Activated T-cell treated with anti-CD3 and anti-CD28 coated beads, Interleukin-2, amount 50 U/mL, for 4 hours (primary cell): ENCODE results near the gene CENPM. TPM values are rescaled to one million over a fixed set of nuclear protein-coding genes. Genes with fewer than 3 reads are reported as not detected.

Experiments used
- ATAC-seq, 2 donors: fragments of 200-7000 bp; cut with Tn5 transposase; one replicate each; pipeline ENCODE4 v1.10.0; 2021
- DNase-seq: peaks from one replicate; pipeline ENCODE4 v3.0.0-alpha.2; 2020
- H3K27me3 Mint-ChIP-seq: one replicate; pipeline ENCODE4 v1.8.0; 2021; ENCODE audit warnings: low read depth, mixed read lengths
- H3K36me3 Mint-ChIP-seq: one replicate; pipeline ENCODE4 v1.8.0; 2022; ENCODE audit warnings: mixed read lengths; ENCODE audit not compliant: insufficient read depth
- H3K4me1 Mint-ChIP-seq: one replicate; pipeline ENCODE4 v1.8.0; 2021; ENCODE audit warnings: low read depth, mixed read lengths
- H3K4me3 Mint-ChIP-seq: one replicate; pipeline ENCODE4 v1.8.0; 2021; ENCODE audit warnings: mild to moderate bottlenecking, moderate library complexity, mixed read lengths
- H3K9me3 Mint-ChIP-seq: one replicate; pipeline ENCODE4 v1.8.0; 2021; ENCODE audit warnings: mixed read lengths
- total RNA-seq, 3 donors: library from RNA; stranded (reverse); gene quantifications; one replicate each; pipeline ENCODE4 v1.2.1, GENCODE V29; 2021

Gene CENPM
- total RNA-seq, 3 donors from 2014 or later = 40.7 to 52.2 (median 48.5) TPM

DNA sequence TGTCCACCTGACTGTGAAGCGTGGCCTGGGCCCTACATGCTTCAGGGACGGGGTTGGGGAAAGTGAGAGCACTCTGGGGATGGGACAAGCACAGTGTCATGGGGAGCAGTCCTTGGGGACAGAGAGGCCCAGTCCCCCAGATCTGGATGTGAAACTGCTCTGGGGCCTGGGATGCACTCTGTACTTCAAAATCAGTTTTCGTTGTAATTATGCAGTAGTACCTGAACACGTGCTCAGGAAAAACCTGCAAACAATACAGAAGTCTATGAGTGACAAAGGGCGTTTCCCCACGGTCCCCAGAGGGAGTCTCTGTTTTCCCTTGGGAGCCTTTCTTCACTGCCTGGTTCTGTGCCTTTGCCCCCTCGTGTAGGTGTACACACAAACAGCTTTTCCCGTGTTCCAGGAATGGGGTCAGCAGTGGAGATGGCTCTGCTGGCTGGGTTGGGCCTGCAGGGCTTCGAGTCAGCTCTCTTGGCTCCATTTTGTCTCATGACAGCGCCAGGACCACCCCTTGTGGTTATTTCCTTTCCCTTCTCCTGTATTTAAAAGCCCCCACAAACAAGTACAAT, 15.2 kb downstream of the CENPM start:
- Mint-ChIP-seq H3K9me3 (no peaks in the 10 kb centered on the region), H3K36me3 (no peaks in the 10 kb centered on the region), H3K4me1 (peaks cover 27% of the 10 kb centered on the region), H3K4me3 (no peak overlapping the region), H3K27me3 (no peaks in the 10 kb centered on the region)
- ATAC-seq = no peak
- DNase-seq = no peak

DNA sequence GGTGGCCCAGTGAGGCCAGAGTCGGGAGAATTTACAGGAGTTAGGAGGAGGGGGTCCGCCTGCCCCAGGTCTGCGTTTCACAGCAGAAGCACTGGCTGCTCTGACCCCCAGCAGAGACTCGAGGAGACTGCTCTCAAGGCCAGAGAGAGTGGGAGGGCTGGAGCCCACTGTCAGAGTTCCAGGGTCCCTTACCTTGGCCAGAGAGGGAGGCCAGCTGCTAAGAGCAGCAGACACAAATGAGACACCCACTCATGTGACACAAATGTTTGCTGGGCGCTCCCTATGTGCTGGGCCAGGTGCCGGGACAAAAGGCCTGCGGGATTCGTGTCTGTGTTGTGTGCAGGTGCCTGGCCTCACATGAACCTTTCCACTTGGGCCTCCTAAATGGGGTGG, 17.5 kb downstream of the CENPM start:
- H3K4me1 Mint-ChIP-seq = peaks cover 27% of the 10 kb centered on the region
- DNase-seq = no peak

DNA sequence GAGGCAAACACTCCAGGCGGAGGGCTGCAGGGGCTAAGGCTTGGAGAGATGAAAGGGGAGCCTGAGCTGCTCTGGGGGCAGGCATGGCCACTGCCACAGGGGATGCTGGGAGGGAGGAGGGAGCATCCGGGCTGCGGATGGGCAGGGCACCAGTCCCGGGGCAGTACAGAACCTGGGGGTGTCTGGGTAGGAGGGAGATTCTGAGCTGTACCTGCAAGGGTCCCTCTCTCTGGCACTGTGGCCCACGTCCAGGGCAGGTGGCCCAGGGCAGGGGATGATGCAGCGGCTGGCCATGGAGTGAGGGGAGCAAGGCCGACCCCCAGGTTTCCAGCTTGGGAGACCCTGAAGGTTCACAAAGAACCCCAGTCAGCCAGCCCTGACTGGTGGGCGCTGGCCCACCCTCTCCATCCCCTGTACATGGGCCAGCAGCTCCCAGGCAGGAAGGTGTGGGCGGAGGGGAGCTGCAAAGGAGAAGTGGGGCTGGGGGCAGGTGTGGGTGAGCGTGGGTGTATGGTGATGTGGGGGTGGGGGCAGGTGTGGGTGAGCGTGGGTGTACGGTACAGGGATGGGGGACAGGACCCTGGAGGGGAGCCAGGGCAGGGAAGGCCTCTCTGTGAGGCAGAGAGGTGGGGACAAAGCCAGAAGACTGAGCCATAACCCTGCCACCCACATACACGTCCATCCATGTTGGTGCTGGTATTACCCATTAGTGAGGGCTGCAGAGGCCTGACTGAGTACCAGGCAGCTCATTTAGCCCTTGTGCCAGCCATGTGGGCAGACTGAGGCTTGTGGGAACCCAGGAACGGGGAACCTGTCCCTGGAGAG, 18.1 kb downstream of the CENPM start:
- peaks cover 4% of the 10 kb centered on the region for H3K27me3 Mint-ChIP-seq
- H3K9me3 Mint-ChIP-seq = no peaks in the 10 kb centered on the region
- ATAC-seq = no peak
- peaks cover 2% of the 10 kb centered on the region for H3K36me3 Mint-ChIP-seq
- H3K4me1 Mint-ChIP-seq = peaks cover 27% of the 10 kb centered on the region
- DNase-seq = no peak
- H3K4me3 Mint-ChIP-seq = no peak overlapping the region

More for the DNA sequence above, 17.5 kb downstream of the CENPM start:
- Mint-ChIP-seq H3K4me3 (no peak overlapping the region), H3K36me3 (peaks cover 2% of the 10 kb centered on the region), H3K9me3 (no peaks in the 10 kb centered on the region), H3K27me3 (peaks cover 4% of the 10 kb centered on the region)
- ATAC-seq = no peak

DNA sequence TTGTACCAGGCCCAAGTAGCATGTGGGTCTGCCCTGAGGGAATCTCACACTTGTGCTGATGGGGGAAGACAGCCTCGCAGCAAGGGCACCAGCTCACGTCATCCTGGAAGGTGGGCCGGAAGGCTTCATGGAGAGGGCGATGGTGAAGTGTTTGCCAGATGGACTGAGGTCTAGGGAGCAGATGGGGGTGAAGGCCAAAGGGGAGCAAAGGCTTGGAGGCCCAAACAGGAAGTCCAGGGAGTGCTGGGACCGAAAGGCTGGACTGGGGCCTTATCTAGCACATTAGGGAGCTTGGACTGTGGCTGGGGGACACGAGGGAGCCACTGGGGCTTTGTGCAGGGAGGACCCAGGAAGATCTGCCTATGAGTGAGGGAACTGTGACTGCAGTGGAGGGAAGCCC, 19.1 kb downstream of the CENPM start:
- Mint-ChIP-seq H3K9me3 (no peaks in the 10 kb centered on the region), H3K4me1 (peaks cover 27% of the 10 kb centered on the region), H3K4me3 (peak overlapping the region; percentile 74), H3K36me3 (peaks cover 2% of the 10 kb centered on the region), H3K27me3 (peaks cover 4% of the 10 kb centered on the region)
- no peak for ATAC-seq
- DNase-seq = no peak

DNA sequence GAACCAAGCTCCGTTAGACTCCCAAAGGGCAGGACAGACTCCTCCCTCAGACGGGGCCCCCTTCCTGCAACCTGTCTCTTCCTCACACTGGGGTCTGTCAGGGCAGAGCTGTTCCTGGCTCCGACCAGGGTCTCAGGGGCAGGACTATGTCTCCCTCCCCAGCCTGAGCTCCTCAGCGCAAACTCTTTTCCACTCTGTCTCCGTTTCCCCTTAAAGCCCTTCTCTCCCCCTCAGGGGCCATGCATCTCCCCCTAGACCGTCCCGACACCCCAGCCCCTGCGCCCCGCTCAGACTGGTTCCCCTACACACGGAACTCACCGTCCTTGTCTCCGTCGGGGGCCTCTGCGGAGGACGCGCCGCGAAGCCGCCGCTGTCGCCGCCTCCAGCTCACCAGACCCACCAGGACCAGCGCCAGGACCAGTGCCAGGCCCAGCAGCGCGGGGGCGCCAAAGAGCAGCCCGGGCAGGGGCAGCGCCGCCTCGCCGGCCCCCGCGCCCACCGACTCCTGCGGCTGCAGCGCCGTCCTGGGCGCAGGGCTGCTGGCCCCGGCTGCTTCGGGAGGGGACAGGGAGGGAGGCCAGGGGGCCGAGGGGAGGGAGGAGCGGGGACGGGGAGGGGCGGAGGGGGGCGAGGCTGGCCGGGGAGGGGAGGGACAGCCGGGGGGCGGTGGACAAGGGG, 21.0 kb downstream of the CENPM start:
- no peaks in the 10 kb centered on the region for H3K9me3 Mint-ChIP-seq
- peaks cover 2% of the 10 kb centered on the region for H3K36me3 Mint-ChIP-seq
- H3K27me3 Mint-ChIP-seq = peaks cover 4% of the 10 kb centered on the region
- DNase-seq = peak; percentile 76
- H3K4me1 Mint-ChIP-seq = peaks cover 24% of the 10 kb centered on the region
- peak; percentile 86 to 90 for ATAC-seq
- H3K4me3 Mint-ChIP-seq = peak overlapping the region; percentile 82

DNA sequence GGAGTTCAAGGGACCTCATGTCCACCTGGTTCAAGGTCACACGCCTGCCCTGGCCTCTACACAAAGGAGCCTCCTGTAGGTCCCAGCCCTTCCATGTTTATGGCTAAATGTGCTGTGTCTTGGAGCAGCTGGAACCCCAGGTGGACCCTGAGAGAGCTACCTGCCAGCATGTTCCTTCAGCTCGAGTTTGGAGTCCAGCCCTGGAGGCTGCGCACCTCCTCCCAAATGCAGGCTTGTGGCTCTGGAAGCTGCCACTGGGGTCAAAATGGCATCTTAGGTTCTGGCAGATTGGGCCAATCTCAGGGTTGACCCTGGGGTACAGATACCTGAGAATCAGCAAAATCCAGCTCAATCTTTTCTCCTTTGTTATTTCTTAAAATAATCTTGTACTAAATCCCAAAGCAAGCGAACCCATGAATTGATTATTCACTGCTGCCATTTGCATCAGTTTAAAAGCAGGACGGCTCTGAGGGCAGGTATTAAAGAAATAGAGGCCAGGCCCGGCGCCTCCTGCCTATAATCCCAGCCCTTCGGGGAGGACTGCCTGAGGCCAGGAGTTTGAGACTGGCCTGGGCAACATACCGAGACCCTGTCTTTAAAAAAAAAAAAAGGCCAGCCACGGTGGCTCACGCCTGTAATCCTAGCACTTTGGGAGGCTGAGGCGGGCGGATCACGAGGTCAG, 23.2 kb downstream of the CENPM start:
- Mint-ChIP-seq H3K9me3 (no peaks in the 10 kb centered on the region), H3K36me3 (peaks cover 2% of the 10 kb centered on the region), H3K4me3 (no peak overlapping the region), H3K27me3 (peaks cover 4% of the 10 kb centered on the region), H3K4me1 (peaks cover 28% of the 10 kb centered on the region)
- no peak for DNase-seq
- ATAC-seq = no peak

DNA sequence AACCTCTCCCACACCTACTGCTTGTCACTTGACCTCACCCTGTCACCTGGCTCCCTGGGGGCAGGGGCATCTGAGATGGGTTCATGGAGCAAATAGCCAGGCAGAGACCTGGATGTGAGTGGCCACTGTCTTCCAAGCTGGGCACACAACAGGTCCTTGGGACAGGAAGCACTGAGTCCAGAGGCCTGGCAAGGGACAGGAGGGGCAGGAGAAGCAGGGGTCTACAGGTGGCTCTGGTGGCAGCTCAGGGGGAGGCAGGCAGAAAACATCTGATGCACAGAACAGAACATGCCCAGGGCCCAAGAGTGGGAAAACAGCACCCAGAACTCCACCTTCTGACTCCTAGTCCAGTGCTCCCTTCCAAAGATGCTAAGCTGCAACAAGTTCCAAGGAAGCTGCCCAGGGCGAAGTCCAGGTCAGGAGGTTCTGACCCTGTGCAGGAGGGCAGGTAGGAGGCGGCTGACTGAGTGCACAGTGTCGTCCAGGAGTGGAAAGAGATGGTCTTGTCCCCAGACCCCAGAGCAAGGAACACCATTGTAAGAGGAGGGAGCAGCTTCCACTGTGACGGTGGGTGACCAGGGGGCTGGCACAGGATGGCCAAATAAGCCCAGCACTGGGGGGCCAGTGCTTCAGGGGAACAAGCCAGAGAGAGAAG, 23.9 kb downstream of the CENPM start:
- Mint-ChIP-seq H3K27me3 (peaks cover 4% of the 10 kb centered on the region), H3K4me3 (no peak overlapping the region), H3K9me3 (no peaks in the 10 kb centered on the region), H3K36me3 (peaks cover 2% of the 10 kb centered on the region), H3K4me1 (peaks cover 26% of the 10 kb centered on the region)
- ATAC-seq = no peak
- no peak for DNase-seq

DNA sequence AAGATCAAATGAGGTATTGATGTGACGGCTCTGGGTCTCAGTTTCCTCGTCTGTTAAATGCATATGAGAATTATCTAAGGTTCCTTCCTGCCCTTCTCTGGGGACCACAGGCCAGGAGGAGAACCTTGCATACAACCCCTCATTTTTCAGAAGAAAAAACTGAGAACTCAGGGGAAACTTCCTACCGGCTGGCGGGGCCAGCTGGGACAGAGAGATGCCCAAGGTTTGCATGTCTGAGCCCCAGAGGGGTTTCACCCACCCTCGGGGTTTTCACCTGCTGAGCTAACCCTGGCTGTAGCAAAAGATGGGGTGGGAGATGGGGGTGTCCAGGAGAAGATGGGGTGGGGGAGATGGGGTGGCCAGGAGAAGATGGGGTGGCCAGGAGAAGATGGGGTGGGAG, 24.6 kb downstream of the CENPM start:
- H3K27me3 Mint-ChIP-seq = peaks cover 4% of the 10 kb centered on the region
- no peak for DNase-seq
- no peak overlapping the region for H3K4me3 Mint-ChIP-seq
- H3K4me1 Mint-ChIP-seq = peaks cover 25% of the 10 kb centered on the region
- no peak for ATAC-seq
- H3K36me3 Mint-ChIP-seq = peaks cover 2% of the 10 kb centered on the region
- no peaks in the 10 kb centered on the region for H3K9me3 Mint-ChIP-seq

DNA sequence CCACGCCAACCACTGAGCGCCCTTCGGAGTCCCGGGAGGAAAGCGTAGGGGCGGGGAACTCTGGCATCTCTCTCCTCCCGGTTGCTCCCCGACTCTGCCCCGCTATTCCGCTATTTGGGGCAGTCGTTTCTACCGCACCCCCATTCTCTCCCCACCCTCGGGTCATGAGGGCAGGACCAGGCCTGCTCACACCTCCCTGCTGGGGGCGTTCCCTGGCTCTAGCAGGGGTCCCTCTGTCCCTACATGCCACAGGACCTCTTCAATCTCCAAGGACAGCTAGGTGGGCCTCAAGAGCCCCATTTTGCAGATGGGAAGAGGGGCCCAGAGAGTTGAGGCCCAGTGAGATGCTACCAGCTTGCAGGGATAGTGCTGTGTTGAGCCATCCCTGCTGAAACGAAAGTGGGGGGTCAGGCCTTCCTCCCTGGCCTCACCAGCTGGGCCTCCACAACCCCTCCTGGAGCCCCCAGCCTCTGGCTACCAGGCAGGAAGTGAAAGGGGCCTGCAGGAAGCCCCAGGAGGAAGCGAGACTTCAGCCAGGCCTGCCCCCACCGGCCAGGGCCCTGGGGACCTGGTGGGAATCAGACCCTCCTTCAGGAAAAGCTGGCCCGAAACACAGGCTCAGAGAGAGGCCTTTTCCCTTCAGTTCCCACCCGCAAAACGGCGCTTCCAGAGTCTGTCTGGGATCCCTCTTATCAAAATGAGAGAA, 26.5 kb downstream of the CENPM start:
- peak overlapping the region; percentile 49 for H3K4me3 Mint-ChIP-seq

DNA sequence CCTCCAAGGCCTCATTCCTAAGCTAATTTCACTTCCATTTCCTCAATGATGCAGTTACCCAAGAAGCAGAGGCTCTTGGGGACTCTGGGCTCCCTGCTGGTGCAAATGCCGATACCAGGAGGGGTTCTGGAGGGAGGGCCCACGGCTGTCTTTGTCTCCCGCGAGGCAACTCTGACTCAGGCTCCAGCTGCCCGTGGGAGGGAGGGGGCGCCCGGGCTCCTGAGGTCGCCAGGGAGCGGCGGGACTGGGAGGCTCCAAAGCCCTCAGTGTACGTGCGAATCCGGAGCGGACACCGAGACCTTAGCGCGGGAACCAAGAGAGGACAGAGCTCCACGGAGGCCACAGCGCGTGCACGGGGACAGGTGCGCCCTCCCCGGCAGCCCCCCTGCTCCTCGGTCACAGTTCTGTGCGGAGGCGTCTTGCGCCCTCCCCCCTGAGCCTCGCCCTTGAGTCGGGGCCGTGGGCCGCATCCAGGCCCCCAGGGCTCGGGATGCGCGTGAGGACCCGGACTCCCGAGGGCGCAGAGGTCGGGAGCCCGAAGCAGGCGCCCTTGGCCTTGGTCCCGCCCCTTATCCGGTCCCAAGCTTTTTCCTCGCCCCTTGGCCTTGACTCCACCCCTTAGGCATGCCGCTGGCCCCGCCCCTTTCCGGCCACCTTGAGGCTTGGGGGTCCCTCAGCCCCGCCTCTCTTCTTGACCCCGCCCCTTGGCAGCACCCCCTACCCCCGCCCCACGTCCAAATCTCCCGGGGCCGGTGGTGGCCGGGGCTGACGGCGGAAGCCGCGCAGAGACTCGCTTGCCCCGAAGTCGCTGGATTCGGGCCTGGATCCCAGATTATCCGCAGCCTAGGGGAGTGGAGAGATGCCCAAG, 27.4 kb downstream of the CENPM start:
- Mint-ChIP-seq H3K4me1 (peaks cover 24% of the 10 kb centered on the region), H3K27me3 (peaks cover 16% of the 10 kb centered on the region), H3K9me3 (no peaks in the 10 kb centered on the region), H3K36me3 (no peaks in the 10 kb centered on the region), H3K4me3 (peak overlapping the region; percentile 65)
- DNase-seq (peak; percentile 59), ATAC-seq (peak; percentile 31 to 37)

More for the DNA sequence above, 26.5 kb downstream of the CENPM start:
- no peak for DNase-seq
- H3K4me1 Mint-ChIP-seq = peaks cover 26% of the 10 kb centered on the region
- no peak for ATAC-seq
- peaks cover 15% of the 10 kb centered on the region for H3K27me3 Mint-ChIP-seq
- peaks cover 2% of the 10 kb centered on the region for H3K36me3 Mint-ChIP-seq
- H3K9me3 Mint-ChIP-seq = no peaks in the 10 kb centered on the region

DNA sequence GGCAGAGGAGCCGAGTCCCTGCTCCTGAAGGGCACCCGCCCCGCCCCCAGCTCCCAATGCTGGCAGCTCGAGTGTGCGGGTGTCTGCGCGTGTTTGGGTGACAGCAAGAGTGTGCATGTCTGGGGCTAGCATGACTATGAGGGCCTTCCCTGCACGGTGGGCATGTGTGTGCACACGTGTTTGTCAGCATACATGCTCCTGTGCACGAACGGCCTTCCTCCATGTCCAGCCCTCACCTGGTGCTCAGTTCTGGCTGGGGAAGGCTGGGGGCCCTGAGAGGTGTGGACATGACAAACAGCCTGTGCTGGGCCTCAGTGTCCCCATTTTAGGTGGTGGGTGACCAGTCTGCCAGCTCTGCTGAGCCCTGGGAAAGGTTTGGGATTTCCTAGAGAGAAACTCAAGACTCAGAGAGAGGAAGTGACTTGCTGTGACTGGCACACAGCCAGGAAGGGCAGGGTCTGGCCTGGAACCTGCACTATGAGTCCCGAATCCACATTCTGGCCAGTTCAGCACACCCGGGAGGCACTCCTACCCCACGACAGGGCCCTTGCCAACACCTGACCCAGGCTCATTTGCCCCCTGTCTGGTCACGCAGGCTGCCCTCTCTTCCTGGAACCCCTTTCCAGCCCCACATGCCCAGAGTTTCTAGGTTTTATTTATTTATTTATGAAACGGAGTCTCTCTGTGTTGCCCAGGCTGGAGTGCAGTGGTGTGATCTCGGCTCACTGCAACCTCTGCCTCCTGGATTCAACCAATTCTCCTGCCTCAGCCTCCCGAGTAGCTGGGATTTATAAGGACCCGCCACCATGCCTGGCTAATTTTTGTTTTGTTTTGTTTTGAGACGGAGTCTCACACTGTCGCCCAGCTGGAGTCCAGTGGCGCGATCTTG, 28.8 kb downstream of the CENPM start:
- Mint-ChIP-seq H3K27me3 (peaks cover 20% of the 10 kb centered on the region), H3K4me3 (peak overlapping the region; percentile 56), H3K9me3 (no peaks in the 10 kb centered on the region), H3K4me1 (peaks cover 24% of the 10 kb centered on the region), H3K36me3 (no peaks in the 10 kb centered on the region)
- DNase-seq (no peak), ATAC-seq (no peak)

DNA sequence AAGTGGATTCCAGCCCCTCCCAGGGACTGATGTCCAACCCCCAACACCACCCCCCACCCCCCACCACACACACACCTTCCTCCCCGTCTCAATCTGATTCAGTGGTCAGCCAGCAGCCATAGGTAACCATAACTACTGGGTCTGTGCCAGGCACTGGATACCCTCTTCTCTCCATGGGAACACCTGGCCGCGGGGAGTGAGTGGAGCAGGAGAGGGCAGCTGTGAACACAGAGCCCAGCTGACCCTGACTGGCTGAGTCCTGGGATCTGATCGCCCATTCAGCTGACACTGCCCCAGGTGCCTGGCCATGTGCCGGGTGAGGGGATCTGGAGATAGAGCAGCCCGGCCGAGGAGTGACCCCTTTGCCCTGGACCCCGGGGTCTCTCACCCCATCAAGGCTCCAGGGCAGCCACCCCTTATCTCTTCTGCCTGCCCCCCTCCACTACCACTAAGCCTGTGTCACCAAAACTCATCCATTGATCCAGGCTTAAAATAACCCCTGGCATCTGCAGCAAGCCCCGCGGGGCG, 29.5 kb downstream of the CENPM start:
- H3K27me3 Mint-ChIP-seq = peaks cover 27% of the 10 kb centered on the region
- H3K4me1 Mint-ChIP-seq = peaks cover 26% of the 10 kb centered on the region
- ATAC-seq (no peak), DNase-seq (no peak)
- no peaks in the 10 kb centered on the region for H3K9me3 Mint-ChIP-seq
- H3K4me3 Mint-ChIP-seq = no peak overlapping the region
- no peaks in the 10 kb centered on the region for H3K36me3 Mint-ChIP-seq
